HG02981 (cell line): ENCODE data around the gene TCEAL9.
A peak's percentile ranks its signal among the peaks of the same experiment; 100 is the strongest.
"Not testable (repeated sequence)": the region's sequence is repeated elsewhere in the genome, so short reads cannot be mapped to it uniquely, and the experiment has no call there.

Source experiments
- ATAC-seq: cut with Tn5 transposase; IDR thresholded peaks from one replicate; pipeline ENCODE4 v1.9.1; 2021; ENCODE audit warnings: mild to moderate bottlenecking, moderate library complexity; ENCODE audit not compliant: unreplicated experiment

The TCEAL9 gene

GRCh38 chrX:103372886-103373285 lies 16.6 kb downstream of the TCEAL9 start:
- no peak for ATAC-seq

- ATAC-seq: no peak
Observed at GRCh38 chrX:103373581-103373980, 17.3 kb downstream of the TCEAL9 start.

DNA sequence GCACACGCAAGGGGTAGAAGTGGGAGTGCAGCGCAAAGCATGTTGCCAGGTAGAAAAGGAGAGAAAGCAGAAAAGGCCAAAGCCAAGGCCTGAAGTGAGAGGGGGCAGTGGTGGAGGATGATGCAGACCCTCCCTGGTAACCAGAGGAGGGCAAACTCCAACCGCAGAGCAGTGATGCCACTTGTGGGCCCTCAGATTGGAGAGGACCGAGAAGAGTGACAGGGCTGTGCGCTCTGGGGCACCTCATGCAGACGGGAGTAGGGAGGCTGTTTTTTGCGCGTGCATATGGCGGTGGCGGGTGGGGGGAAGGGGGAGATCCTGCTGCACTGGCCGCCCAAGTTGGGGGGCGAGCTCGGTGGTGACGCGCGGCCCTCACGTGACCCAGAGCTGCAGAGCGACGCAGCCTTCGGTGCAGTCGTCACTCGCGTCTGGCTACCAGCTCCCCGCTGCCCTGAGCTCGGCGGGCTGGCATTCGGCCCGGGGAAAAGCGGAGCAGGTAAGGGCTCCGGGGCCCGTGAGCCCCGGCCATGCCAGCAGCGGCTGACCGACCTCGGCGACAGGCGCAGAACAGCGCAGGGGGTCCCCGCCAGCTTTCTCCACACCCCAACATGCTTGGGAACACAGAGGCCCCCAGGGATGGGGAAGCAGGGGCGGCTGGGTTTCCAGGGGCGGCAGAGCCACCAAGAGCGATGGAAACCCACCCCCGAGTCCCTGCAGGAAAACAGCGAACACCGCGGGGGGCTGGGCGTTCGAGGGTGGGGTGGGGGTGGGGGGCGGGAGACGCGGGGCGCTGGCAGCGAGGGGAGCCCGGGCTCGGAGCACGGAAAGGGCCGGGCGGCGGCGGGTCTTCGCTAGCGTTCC lies 20.0 kb downstream of the TCEAL9 start, which contains the start of gene BEX3:
BEX3 (plus strand) TSS at position 421 of the 861 bp plus-strand sequence. CDS start 984 bp downstream, outside the sequence.
- ATAC-seq: no peak

GRCh38 chrX:103376979-103377324 lies 20.6 kb downstream of the TCEAL9 start:
- ATAC-seq: no peak

DNA sequence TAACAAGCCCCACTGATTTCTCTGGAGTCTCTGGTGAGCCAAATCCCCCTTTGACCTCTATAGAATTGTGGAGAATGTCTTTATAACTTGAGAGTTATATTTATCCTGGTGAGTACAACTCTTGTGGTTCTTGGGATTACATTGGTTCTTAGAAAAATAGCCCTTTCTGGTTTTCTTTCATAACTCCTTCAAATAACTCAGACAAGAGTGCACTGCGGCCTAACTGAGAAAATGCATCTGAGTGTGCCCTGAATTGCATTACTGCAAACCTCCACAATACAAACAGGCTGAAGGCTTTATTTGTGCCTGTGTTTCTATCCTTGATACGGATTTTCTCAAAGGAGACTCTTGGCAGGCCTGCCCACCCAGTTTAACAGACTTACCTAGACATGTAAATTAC lies 22.7 kb downstream of the TCEAL9 start:
- no peak for ATAC-seq

DNA sequence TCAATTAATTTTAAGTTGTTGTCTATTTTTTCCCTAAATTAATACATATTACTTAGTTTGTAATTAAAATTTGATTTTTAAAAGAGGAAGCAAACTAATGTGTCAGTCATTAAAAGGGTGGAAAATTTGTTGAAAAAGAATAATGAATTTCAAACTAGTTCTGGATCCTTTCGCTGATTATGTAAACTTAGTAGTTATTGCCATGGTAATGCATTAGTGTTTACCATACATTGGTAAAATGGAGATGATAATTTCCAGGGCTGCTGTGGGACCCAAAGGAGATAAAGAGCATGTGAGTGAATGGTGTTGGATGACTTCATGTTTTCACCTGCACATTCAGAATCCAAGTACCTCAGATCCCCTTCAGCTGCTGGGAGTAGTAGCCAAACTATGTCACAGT lies 26.6 kb downstream of the TCEAL9 start:
- ATAC-seq: no peak

DNA sequence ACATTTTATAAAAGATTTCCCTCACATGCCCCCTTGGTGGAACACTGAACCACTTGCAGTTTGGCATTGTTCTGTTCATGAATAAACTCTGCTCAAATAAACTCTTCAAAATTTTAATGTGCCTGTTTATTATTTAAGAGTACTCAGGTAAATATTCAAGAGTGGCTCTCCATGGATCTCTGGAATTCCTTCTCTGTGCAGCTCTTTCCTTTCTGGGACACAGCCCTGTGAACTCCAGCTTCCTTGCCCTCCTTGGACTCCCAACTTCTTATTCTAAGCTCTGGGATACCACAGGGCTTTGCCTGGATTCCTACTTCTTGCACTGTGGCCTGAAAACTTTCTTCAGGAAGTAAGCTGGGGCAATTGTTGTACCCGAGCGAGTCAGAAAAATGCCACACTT lies 28.4 kb downstream of the TCEAL9 start:
- ATAC-seq: no peak

GRCh38 chrX:103385283-103385830 lies 29.1 kb downstream of the TCEAL9 start:
- ATAC-seq: not testable (repeated sequence)

GRCh38 chrX:103386332-103386731 lies 30.0 kb downstream of the TCEAL9 start:
- no peak for ATAC-seq

GRCh38 chrX:103393487-103393886 lies 37.2 kb downstream of the TCEAL9 start:
- ATAC-seq: no peak

DNA sequence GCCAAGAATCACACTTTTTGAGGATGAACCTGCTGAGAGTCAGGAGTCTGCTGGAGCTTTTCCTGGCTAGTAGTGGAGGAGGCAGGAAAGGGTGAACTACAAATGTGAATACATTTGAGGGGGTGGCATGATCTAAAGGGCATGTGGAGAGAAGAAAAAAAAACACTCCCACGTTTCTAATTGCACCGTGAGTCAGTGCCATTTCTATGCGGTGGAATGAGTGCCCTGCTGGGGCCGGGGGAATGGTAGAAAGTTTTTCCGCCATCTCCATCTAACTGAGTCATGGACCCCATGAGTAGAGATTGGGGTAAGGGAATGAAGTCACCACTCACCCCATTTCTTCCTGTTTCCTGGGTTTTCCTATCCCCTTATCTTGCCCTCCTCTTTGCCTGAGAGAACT lies 39.9 kb downstream of the TCEAL9 start:
- ATAC-seq: no peak

DNA sequence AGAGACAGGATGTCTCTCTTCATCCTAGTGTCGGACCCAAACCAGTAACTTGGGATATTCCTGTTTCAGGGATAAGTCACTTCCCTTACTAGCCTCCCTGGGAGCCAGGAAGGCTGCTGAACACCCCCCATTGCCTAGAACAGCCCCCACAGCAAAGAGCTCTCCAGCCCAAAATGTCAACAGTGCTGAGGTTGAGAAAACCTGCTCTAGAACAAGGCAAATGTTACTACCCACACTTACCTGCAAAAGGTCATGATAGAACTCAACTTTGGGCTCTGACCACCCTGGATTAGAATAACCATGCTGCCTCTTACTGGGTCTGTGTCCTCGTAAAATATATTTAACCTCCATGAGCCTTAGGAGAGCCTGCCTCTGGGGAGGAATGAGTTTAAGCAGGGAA lies 40.4 kb downstream of the TCEAL9 start:
- ATAC-seq: no peak

DNA sequence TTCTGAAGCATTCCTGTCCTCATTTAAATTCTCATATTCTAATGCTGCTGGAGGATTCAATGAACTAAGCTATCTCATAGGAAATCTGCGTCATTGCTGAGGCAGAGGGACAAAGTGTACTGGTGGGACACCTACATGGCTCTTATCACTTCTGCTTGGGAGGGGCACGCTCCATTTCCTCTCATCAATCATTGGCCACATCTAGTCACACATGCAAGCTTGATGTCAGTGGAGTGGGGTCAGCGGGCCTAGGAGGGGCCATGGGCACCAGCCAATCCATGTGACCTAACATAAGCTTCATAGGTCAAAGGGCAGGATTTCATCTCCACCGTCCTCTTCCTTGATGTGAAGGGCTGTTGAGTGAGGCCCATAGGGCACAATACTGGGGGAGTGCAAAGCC lies 41.4 kb downstream of the TCEAL9 start:
- no peak for ATAC-seq

DNA sequence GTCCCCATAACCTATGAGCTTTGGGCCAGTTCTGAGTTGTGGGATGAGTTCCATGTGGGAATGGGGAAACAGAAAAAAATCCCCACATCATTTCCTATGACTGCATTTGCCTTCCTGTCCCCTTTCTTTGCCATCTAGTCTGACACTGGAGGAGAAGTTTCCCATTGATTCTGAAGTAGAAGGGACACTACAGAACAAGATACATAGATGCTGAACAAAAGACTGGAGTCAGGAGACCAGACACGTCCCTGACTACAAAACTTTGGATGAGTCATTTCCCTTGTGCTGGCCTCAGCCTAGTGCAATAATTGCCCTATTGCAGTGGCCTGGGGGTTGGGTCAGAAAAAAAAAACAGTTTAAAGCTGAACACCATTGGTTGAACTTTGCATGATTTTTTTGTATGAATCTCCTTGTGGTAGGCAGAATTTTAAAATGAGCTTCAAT lies 42.1 kb downstream of the TCEAL9 start:
- ATAC-seq: no peak

GRCh38 chrX:103399744-103400143 lies 43.4 kb downstream of the TCEAL9 start:
- ATAC-seq: no peak

DNA sequence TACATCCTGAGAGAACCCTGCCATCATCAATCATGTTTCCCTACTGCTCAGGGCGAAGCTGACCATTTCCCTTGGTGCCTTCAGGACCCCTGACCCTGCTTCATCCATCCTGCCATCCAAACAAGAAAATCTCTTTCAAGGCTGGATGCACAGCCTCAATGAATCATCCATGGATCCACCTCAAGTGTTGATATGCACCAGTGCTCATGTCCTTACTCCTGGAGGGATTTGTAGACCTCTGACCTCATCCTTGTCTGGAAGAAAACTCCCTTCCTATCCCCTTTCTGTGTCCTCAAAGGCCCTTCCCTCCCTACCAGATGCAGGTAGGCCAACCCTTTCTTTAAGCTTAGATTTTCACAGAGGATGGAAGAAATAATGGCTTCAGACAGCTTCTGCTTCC lies 44.6 kb downstream of the TCEAL9 start:
- no peak for ATAC-seq

GRCh38 chrX:103404231-103405008 lies 48.1 kb downstream of the TCEAL9 start:
- peak; percentile 98 for ATAC-seq

DNA sequence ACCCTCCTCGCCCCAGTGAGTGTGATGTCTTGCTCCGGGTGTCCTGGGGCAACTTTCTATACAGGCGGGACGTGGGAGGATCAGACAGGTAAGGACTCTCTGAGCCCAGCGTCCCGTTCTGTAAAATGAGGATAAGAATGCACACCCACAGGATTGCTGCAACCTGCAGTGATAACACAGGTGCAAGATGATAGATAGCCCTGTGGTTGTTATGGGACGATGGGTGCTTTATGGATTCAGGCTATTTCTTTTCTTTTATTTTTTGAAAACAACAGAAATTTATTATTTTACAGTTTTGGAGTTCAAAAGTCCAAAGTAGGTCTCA lies 48.7 kb downstream of the TCEAL9 start:
- peak; percentile 9 for ATAC-seq

GRCh38 chrX:103406256-103406655 lies 50.0 kb downstream of the TCEAL9 start:
- ATAC-seq: no peak

DNA sequence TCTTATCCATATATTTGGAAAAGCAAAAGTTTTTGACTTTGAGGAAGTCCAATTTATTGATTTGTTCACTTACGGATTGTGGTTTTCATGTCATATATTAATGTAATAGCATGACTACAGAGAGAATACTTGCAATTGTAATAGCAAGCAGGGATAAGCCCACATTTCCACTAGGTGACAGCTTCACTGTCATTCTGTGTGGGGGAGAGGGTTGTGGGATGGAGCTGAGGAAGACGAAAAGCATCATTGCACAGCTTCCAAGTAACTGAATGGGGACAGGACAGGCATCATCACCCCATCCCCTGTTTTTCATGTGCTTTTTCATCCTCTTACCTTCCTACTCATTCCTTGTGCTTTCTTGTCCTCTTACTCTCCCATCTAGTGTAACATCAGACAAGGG lies 51.5 kb downstream of the TCEAL9 start:
- ATAC-seq: no peak
